ENCODE results near the gene ARFGAP1.

- TF ChIP-seq ZNF274 (IDR thresholded peaks at IDR 0.05; ENCODE audit: low read depth, low read length) (no peak), YY1 (IDR thresholded peaks at IDR 0.05; ENCODE audit: insufficient read depth, insufficient read length) (no peak), SUZ12 (IDR thresholded peaks at IDR 0.05; ENCODE audit: extremely low read depth, insufficient read depth, insufficient read length) (no peak)
Observed at GRCh38 chr20:63311186-63311832, 38.7 kb downstream of the ARFGAP1 start.

Measured in NT2/D1 (cell line).